ENCODE results near the gene NXN.

- TF ChIP-seq CTCF (IDR thresholded peaks at IDR 0.05) (no peak), EZH2 (IDR thresholded peaks at IDR 0.05; ENCODE audit: borderline replicate concordance, insufficient read depth, low read depth, low read length, poor library complexity, severe bottlenecking) (no peak)
Observed at GRCh38 chr17:909642-910323, 69.8 kb downstream of the NXN start.

All from B cell (primary cell).